GM19452 (cell line): Measurements from ENCODE around the gene TMEM132E.

Source experiments
- ATAC-seq: cut with Tn5 transposase; IDR thresholded peaks from one replicate; pipeline ENCODE4 v1.9.1; 2021; ENCODE audit not compliant: unreplicated experiment

Gene TMEM132E

DNA sequence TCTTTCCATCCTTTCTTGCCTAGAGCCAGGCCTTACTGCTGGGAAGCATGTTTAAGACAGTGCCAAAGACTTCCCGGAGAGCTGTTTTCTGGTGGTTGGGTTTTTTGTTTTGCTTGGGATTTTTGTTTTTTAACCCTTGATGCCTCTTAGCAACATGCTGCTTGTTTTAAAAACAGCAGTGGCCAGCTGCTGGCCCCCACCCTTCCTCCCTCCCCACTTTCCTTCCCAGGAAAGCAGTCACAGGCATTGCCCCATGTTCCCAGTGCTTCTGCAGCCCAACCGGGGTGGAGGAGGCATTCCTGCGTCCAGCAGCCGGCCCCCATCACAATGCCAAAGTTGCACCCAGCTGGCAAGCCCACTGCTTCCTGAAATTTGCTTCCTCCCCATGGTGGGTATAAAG is 12.6 kb downstream of the TMEM132E start:
- ATAC-seq: no peak

DNA sequence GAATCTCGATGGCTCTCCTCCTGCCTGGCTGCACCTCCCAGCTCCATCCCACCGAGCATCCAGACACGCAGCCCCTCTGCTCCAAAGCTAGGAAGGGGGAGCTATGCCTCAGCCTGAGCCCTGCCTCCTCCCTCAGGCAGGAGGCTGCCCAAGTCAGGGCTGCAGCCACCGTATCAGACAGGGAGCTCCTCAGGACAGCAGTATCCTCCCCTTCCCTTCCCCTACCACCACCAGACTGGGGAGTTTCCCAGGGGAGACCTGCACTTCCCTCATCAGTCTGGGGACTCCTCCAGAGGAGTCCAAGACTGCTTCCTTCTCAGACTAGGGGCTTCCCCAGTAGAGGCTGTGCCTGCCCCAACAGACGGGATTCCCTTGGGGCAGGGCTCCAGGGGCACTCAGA is 17.5 kb downstream of the TMEM132E start:
- no peak for ATAC-seq

DNA sequence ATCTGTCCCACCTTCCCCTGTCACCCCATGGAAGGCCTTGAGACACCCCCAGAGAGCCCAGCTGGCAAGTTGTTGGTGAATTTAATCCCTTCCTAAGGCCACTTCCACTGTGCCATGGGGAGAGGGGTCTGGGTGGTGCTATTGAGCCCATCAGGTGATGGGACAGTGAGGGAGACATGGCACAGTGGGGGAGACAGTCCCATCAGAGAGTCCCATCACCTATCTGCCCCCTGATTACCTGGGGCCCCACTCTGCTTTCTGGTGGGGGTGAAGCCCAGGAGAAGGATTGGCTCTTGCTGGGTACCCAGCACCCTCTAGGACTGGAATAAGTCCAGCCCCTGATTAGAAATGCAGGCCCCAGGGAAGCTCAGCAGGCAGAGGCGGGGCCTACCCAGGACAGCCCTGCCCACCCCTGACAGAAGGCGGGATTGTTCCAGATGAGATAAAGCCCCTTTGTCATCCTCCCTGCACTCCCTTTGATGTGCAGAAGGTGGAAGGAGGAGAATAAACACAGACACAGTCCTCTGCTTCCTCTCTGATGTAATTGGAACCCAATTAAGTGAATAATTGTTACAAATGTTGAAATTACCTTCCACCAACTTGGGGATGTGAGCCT is 18.9 kb downstream of the TMEM132E start:
- ATAC-seq: no peak

DNA sequence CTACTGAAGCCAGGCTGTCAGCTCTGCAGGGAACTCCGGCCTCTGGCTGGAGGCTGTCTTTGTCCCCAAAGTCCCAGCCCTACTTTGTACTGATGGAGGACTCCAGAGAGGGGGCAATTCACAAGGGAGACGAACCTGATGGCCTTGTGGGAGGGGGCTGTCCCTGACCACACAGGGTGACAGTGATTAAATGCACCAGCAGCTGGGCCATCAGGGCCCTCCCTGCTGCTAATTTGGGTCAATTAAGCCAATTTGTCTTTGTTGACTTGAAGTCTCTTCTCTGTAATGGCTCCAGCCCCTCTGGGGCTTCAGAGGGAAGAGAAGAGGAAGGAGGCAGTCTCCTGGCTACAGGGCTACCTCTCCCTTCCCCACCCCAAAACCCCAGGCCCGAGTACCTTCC is 22.0 kb downstream of the TMEM132E start:
- no peak for ATAC-seq

- no peak for ATAC-seq
These were observed 24.6 kb downstream of the TMEM132E start for GRCh38 chr17:34603974-34604373.

DNA sequence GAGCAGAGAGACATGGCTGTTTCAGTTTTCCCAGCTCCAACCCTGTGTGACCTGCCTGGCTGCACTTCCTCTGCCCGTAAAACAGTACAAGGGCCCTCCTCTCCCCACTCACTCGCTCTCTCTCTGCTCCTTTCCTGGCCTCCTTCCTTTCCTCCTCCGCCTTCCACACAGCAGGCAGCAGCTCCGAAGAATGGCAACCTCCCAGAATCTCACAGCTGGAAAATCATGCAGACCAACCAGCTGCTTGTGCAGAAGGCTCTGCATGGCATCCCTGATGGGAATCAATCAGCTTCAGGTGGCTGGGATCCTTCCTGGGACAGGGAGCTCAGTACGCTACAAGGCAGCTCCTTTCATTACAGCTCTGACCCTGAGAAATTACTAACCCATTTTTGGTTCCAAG is 27.4 kb downstream of the TMEM132E start:
- no peak for ATAC-seq

DNA sequence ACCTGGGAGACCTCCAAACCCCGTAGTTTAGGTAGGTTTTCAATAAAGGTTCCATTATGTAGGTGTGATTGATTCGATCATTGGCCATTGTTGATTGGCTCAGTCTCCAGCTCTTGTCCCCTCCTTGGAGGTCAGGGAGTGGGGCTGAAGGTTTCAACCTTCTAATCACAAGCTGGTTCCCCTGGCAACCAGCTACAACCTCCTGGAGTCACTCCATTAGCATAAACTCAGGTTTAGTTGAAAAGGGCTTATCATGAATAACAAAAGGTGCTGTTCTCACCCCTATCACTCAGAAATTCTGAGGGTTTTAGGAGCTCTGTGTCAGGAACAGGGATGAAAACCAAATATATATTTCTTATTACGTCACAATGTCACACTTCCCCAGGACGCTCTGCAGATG is 28.5 kb downstream of the TMEM132E start:
- ATAC-seq: no peak

DNA sequence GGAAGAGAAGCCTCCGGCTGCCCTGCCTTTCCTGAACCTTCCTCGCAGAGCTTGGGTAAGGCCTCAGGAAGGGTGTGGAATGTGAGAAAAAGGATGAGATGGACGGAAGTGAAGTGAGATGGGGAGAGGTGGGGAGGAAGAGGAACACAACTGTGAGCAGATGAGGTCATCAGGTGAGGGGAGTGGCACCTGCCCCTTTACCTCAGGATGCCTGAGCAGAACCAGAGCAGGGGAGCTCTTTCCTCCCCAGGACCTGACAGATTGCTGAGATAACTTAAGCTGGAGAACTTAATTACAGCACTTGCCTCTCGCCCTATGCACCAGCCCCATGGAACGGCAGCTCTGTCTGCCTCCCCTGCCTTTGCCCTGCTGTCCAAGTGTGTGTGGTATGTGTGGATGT is 29.8 kb downstream of the TMEM132E start:
- ATAC-seq: no peak

DNA sequence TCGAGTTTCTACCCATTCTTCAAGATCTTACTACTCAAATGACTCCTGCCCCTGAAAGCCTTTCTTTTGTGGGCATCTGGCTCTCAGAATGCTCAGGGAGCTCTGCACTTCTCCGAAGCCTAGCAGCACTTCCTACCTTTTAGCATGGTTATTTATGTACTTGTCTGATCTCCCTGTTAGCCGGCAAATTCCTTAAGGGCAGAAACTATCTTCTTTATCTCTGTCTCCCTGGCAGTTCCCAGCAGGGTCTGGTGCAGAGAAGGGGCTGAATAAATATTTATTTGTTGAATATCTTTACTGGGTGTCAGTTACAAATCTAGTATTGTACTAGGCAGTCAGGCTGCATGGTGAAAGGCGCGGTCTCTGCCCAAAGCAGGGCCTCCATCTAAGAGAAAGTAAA is 30.7 kb downstream of the TMEM132E start:
- ATAC-seq: no peak

GRCh38 chr17:34610506-34610905 is 31.1 kb downstream of the TMEM132E start:
- no peak for ATAC-seq

DNA sequence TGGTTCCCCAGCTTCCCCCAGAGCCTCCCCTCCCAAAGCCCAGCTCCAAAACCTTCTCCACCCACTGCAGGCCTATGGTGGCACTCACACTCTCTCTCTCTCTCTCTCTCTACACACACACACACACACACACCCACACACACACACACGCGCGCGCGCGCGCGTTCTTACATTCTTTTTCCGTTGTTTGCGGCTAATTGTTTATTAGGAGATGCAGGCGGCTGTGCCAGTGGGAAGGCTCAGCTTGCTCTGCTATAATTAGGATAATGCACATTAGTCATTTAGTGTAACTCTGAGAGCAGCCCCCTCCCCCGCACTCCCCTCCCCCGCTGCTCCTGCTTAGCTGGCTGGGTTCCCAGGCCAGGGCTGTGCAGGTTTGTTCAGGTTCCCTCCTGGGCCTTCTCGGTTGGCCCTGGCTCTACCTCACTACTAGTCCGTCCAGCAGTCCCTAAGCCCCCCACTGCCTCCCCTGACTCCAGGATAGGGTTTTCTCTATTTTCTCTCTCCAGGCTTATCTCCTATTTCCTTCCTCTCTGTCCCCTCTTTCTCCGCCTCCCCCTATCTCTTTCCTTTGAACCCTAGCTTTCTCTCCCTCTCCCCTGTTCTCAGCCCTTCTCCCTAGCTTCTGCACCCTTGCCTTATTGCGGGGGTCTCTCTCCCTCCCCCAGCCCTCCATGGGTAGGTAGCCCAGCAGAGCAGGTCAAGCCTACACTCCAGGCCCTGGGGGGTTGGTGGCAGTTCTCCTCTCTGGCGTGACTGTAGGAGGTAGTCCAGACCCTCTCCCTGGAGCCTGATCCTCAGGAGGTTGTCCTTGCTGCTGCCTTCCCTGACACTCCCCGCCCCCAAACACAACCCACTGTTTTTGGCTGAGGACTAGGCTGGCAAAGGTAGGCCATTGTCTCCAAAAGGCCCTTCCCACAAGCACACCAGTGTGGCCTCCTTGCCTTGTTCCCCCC is 34.0 kb downstream of the TMEM132E start:
- no peak for ATAC-seq

DNA sequence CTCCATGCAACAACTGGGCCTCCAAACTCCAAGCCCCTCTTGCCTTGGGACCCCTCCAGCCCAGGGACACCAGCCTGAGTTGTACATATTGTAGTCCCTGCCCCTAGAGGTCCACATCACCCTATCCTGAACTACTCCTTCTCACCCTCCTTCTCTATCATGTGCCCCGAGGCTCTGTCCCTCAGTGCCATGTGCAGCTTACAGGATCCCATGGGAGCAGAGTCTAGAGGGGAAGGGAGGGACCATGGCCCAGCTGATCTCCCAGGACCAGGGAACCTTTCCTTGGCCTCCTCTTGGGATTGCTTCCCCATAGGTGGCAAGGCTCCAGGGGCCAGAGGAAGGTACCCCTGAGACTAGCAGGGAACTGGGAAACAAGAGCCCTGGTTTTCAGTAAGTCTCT is 35.3 kb downstream of the TMEM132E start:
- ATAC-seq: no peak

GRCh38 chr17:34615326-34615725 is 35.9 kb downstream of the TMEM132E start:
- no peak for ATAC-seq

GRCh38 chr17:34616148-34616547 is 36.8 kb downstream of the TMEM132E start:
- ATAC-seq: no peak

GRCh38 chr17:34617398-34617797 is 38.0 kb downstream of the TMEM132E start:
- no peak for ATAC-seq

GRCh38 chr17:34619687-34620217 is 40.4 kb downstream of the TMEM132E start:
- ATAC-seq: no peak

DNA sequence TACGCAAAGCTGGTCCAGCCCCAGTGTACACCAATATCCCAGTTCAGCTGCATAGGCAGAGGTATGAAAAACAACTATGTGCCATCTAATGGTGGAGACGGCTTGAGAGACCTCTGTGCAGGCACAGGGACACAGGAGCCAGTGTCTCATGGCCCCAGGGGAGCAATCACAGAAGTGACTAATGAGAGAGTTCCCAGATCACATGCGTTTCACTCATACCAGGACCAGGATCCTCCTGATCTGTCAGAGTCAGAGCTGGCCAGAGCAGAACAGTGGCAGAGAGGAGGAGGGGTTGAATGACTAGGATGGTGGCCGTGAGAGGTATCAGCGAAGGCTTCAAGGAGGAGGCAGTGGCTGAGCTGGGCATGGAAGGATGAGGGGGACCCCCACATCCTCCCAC is 41.1 kb downstream of the TMEM132E start:
- no peak for ATAC-seq

DNA sequence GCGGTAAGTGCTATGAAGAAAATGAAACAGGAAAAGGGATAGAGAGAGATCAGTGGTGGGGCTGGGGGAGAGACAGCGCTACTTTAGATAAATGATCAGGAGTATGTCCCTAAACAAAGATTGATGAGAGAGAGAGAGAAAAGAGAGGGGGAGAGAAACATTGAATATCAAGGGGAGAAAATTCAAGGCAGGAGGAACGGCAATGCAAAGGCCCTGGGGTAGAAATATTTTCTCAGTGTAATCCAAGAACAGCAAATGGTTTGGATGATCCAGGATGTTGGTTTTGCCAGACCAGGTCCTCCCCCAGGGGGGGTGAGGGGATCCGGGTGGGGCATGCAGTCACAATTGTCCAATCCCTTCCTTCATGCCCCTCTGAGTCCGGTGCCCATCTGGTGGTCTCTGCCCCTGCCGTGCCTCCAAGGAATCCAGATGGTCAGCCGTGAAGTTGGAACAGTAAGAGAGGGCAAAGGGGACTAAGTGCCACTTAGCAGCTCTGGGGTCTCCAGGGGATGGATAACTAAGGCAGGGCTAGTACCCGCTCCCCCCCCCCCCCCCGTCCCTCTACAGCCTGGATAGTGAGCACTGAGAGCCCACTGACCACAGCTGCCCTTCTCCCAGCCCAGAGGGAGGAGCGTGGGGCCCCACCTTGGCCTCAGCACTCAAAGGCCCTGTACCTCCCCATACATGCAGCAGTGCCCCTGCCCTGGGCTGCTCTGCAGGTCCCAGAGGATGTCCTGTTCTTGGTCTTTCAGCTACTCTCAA is 43.7 kb downstream of the TMEM132E start:
- ATAC-seq: no peak

DNA sequence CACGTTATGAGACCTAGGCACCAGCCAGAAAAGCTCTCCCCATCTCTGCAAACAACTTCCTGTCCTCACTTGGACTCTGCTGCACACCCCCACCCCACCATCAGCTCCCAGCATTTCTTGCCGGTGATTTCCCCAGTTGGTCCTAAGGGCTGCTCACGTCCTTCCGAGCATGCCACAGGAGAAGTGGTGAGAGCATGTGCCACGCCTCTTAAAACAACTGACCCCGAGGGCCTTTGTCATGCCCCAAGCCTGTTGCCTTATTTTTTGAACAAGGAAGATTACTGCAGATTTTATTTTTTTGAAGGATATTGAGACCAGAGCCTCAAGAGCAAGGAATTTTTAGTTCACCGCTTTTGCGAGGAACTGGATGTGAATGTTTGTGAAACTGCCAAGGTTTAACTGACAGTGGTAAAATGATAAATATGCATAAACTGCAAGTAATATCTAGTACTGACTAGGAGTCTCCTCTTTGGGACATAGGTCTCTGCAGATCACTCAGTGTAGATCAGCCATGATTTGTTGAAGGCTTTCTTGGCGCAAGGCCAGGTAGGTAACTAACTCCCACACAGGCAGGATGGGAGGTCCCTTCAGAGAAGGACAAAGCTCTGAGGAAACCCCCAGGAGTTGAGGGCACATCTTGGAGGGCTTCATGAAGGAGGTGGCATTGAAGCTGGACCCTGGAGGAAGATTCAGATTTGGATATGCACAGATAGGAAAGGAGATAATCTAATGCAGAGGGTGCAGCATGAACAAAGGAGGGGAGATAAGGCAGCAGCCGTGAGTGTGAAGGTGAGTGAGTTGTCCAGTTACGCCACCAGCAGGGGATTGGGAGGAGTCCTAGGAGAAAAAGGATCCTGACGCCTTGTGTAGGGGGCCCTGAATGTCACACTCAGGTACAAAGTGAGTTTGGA is 44.7 kb downstream of the TMEM132E start:
- no peak for ATAC-seq

DNA sequence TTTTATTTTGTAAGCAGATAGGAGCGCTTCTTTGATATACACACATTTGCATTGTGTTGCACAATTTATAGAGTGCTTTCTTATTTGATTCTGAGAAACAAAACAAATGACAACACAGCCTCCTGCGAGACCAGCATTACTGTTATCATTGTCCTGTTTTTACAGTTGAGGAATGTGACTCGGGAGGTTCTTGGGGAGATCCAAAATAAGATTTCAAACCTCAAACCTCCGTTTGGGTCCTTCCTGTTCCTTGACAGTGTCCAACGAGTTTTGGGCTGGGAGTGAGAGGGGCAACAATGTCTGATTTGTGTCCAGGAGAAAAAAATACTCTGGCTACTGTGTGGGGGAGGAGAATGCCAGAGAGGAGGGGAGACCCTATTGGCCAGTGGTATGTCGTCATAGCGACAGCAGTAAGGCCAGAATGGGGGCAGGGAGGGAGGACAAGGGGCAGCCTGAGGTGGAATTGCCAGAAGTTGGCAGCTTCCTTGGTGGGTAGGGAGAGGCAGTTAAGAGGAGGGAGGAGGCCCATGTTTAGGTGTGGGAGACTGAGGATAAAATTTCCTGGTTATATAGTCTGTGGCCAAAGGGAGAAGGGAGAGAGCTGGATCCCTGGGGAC is 45.5 kb downstream of the TMEM132E start:
- no peak for ATAC-seq
